GM19438 (cell line): Measurements from ENCODE around the gene MACIR.
A peak's percentile ranks its signal among the peaks of the same experiment; 100 is the strongest.
"Not testable (repeated sequence)": the region's sequence is repeated elsewhere in the genome, so short reads cannot be mapped to it uniquely, and the experiment has no call there.

Experiments used
- ATAC-seq: cut with Tn5 transposase; IDR thresholded peaks from one replicate; pipeline ENCODE4 v1.9.1; 2021; ENCODE audit warnings: low read depth; ENCODE audit not compliant: unreplicated experiment

MACIR gene

GRCh38 chr5:103258368-103258956 is at the start of gene MACIR:
Gene MACIR, plus strand, starts transcription at chr5:103258763. Its CDS starts 17,157 bp downstream, at chr5:103275920.
- ATAC-seq, result peak; percentile 64

GRCh38 chr5:103209065-103209464 is 49.5 kb upstream of the MACIR start:
- no peak for ATAC-seq

- ATAC-seq, result no peak
These were observed 47.6 kb upstream of the MACIR start for GRCh38 chr5:103210952-103211351.

DNA sequence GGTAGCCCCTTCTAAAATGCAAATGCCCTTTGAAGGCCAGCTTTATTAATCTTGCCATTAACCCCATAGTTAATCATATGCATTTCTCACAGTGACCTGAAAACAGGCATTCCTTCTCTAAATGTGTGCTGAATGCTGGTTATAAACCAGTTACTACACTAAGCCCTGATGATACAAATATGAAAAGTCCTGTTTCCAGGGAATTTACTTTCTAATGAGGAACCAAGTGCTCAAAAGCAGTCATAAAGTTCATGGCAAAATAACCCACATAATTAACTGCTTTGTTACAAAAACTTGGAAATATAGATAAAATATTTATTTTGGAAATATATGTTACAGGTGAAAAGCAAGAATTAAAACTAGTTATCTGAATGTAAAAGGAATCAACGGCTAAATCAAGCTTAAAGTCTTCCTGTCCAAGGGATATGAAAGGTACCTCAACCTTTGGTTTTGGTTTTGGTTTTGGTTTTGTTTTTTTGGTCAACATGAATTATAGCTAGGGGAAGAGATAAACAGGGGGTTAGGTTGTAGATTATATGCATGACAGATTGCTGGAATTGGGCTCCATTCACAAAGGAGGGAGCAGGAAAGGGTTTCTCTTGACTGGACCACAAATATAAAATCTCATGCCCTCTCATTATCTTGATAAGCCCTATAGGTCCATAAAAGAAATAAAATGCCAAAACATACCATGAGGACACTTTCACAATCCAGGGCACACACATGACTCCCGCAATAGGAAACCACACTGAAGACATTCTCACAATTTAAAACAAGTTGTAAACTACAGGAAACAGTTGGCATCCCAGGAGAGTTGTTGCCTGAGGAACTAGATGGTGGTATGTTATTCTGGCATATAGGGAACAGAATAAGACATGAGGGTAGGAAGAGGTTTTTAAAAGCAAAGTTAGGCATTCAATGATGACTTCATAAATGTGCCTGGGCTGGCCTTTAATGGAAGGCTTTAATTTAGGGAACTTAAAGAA is 46.7 kb upstream of the MACIR start:
- ATAC-seq, result peak; percentile 97

GRCh38 chr5:103216137-103216536 is 42.4 kb upstream of the MACIR start:
- no peak for ATAC-seq

DNA sequence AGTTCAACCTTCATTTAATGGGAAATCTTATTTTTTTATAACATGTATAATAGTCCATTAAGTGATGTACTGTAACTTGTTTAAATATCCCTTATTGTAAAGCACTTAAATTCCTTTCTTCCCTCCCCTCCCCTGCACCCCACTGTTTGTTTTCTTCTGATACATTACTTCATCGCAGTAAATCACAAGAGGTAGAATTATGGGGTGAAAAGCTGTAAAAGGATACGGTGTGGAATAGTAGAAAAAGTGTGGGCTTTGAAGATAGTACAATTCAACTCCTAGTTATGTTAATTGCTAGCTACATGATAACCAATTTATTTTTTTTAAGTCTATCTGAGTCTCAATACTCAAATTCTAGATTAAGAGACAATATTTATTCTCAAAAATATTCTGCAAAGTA is 41.9 kb upstream of the MACIR start:
- no peak for ATAC-seq

- no peak for ATAC-seq
These were observed 41.5 kb upstream of the MACIR start for GRCh38 chr5:103217101-103217500.

DNA sequence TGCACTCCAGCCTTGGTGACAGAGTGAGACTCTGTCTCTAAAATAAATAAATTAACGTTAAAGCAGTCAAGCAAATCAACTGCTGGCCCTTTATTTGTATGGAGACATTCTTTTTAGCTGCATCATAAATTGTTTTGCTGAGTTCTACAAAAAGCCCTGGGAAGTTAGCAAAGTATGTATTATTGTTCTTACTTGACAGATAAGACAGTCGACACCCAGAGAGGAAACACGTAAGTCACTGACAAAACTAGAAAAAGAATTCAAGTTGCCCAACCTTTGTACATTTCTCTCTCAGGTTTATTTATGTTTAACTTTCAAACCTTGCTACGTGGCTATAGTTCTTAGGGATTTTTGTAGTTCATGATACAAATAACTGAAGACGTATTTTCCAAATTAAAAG is 40.4 kb upstream of the MACIR start:
- no peak for ATAC-seq

- ATAC-seq, result not testable (repeated sequence)
These were observed 39.5 kb upstream of the MACIR start for GRCh38 chr5:103219074-103219473.

- no peak for ATAC-seq
These were observed 35.3 kb upstream of the MACIR start for GRCh38 chr5:103223031-103223955.

DNA sequence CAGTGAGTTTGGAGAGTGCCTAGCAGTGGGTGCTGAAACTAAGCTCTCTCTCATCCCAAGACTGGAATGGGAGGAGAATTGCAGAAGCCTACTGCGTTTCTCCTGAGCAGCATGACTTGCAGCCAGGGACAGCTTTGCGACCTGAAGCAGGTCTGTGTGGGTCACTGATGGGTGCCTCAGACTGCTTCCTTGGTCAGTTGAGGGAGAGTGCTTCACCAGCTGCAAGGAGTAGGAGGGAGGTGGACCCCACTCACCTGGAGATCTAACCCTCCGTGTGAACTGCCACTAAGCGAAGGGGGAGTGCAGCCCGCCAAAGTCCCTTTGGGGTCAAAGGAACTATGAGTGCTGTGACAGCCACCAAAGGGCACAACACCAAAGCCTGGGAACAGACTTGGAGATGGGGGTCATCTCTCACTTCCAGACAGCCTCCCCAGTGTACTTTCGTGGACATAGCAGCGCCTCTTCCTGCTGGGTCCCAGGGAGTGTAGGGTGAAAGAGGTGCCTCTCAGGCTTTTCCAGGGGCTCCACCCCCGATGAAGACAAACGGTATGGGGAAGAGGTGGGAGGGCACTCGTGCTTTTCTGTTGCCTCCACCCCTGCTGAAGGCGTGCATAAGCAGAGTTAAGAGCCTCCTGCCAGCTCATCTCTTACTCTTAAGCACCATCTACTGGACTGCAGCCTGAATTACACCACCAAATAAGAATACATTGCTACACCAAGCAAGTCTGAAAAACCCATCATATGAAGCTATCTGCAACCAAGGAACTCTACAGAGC is 34.3 kb upstream of the MACIR start:
- ATAC-seq, result peak; percentile 99

GRCh38 chr5:103224894-103225246 is 33.7 kb upstream of the MACIR start:
- no peak for ATAC-seq

DNA sequence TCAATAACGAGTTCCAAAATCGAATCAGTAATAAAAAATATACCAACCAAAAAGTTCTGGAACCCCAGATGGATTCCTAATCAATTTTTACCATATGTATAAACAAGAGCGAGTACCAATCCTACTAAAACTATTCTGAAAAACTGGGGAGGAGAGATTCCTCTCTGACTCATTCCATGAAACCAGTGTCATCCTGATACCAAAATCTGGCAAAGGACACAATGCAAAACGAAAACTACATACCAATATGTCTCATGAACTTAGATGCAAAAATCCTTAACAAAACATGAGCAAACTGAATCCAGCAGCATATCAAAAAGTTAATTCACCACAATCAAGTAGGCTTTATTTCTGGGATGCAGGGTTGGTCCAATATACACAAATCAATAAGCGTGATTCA is 30.5 kb upstream of the MACIR start:
- no peak for ATAC-seq

- no peak for ATAC-seq
These were observed 30.0 kb upstream of the MACIR start for GRCh38 chr5:103228588-103228987.

GRCh38 chr5:103232393-103232999 is 26.1 kb upstream of the MACIR start:
- ATAC-seq, result peak; percentile 73

GRCh38 chr5:103234239-103234975 is 24.2 kb upstream of the MACIR start:
- no peak for ATAC-seq

DNA sequence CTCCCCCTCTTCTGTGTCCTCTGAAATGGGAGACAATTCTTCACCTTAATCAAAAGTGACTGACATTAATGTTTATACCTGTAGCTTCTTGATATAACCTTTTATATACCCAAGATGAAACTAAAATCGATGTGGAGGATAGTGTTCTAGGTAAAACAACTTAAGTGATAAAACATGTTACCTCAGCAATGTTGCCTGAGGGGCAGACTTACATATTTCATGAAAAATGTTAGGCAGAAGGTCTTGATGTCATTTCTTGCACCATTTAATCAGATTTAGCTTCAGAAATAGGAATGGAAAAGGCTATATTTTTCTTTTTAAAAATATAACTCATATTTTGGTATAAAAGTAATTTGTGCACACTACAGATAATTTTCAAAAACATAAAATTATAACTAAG is 22.7 kb upstream of the MACIR start:
- ATAC-seq, result no peak

DNA sequence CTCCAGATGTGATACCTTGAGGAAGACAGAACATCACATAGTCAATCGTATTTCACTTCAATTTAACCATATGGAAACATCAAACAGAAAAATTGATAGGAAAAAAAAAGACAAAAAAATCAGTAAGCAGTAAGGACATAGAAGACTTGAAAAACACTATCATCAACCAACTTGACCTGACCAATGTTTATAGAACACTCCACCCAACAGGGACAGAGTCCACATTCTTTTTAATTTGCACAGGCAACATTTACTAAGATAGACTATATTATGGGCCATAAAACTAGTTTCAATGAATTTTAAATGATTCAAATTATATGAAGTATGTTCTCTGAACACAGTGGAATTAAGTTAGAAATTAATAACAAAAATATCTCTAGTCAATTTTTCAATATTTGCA is 20.8 kb upstream of the MACIR start:
- no peak for ATAC-seq

- no peak for ATAC-seq
These were observed 14.9 kb upstream of the MACIR start for GRCh38 chr5:103243665-103244064.
